ENCODE measurements around the gene LDB1.

- TF ChIP-seq ZNF121 (CRISPR knock-in tag; IDR thresholded peaks at IDR 0.05) (no peak), ATF3 (CRISPR knock-in tag; conservative IDR thresholded peaks at IDR 0.05) (no peak), TCF7 (CRISPR knock-in tag; IDR thresholded peaks at IDR 0.05; ENCODE audit: low read depth) (no peak), KAT7 (CRISPR knock-in tag; IDR thresholded peaks at IDR 0.05; ENCODE audit: borderline replicate concordance) (no peak), ATF6 (CRISPR knock-in tag; IDR thresholded peaks at IDR 0.05) (no peak), ZNF263 (CRISPR knock-in tag; IDR thresholded peaks at IDR 0.05; ENCODE audit: low read depth) (no peak), ATF1 (CRISPR knock-in tag; IDR thresholded peaks at IDR 0.05) (no peak), NR2C2 (CRISPR knock-in tag; IDR thresholded peaks at IDR 0.05) (no peak), SP1 (CRISPR knock-in tag; conservative IDR thresholded peaks at IDR 0.05) (no peak)
- TF ChIP-seq, protein P1, sequence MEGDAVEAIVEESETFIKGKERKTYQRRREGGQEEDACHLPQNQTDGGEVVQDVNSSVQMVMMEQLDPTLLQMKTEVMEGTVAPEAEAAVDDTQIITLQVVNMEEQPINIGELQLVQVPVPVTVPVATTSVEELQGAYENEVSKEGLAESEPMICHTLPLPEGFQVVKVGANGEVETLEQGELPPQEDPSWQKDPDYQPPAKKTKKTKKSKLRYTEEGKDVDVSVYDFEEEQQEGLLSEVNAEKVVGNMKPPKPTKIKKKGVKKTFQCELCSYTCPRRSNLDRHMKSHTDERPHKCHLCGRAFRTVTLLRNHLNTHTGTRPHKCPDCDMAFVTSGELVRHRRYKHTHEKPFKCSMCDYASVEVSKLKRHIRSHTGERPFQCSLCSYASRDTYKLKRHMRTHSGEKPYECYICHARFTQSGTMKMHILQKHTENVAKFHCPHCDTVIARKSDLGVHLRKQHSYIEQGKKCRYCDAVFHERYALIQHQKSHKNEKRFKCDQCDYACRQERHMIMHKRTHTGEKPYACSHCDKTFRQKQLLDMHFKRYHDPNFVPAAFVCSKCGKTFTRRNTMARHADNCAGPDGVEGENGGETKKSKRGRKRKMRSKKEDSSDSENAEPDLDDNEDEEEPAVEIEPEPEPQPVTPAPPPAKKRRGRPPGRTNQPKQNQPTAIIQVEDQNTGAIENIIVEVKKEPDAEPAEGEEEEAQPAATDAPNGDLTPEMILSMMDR (IDR thresholded peaks at IDR 0.05) = no peak
- TF ChIP-seq, protein P2, sequence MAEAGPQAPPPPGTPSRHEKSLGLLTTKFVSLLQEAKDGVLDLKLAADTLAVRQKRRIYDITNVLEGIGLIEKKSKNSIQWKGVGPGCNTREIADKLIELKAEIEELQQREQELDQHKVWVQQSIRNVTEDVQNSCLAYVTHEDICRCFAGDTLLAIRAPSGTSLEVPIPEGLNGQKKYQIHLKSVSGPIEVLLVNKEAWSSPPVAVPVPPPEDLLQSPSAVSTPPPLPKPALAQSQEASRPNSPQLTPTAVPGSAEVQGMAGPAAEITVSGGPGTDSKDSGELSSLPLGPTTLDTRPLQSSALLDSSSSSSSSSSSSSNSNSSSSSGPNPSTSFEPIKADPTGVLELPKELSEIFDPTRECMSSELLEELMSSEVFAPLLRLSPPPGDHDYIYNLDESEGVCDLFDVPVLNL (CRISPR knock-in tag; IDR thresholded peaks at IDR 0.05; ENCODE audit: borderline replicate concordance, low read depth) = no peak
Measured at GRCh38 chr10:102101152-102101551, 19.0 kb downstream of the LDB1 start.

All from WTC11 (cell line).